WERI-Rb-1 (cell line): Measurements from ENCODE around the gene SLC26A8.

ENCODE experiments used
- DNase-seq: peaks from one replicate; pipeline ENCODE4 v3.0.0-alpha.2; 2020
- H3K27ac ChIP-seq: fragments of 250-450 bp; sonication (Bioruptor Pico); 2 replicates; pipeline ENCODE4 v1.5.1; 2020; ENCODE audit warnings: mild to moderate bottlenecking, moderate library complexity
- H3K27me3 ChIP-seq: fragments of 250-450 bp; sonication (Bioruptor Pico); 2 replicates; pipeline ENCODE4 v1.5.1; 2021; ENCODE audit warnings: mild to moderate bottlenecking, low read depth, moderate library complexity; ENCODE audit not compliant: insufficient read depth, severe bottlenecking
- H3K36me3 ChIP-seq: fragments of 250-450 bp; sonication (Bioruptor Pico); 2 replicates; pipeline ENCODE4 v1.5.1; 2020; ENCODE audit warnings: mild to moderate bottlenecking, moderate library complexity
- H3K4me3 ChIP-seq: 2 replicates; pipeline ENCODE4 v1.5.1; 2011; ENCODE audit warnings: low read depth, mild to moderate bottlenecking, control low read depth, low read length
- H3K9me3 ChIP-seq: fragments of 250-450 bp; sonication (Bioruptor Pico); 2 replicates; pipeline ENCODE4 v1.5.1; 2021; ENCODE audit warnings: mild to moderate bottlenecking, moderate library complexity; ENCODE audit not compliant: severe bottlenecking
- CTCF ChIP-seq: IDR thresholded peaks from 2 replicates; pipeline ENCODE4 v1.5.1; 2011; ENCODE audit warnings: low read depth, mild to moderate bottlenecking, control low read depth, inconsistent platforms, low read length

The SLC26A8 gene

GRCh38 chr6:35898003-35898402 is 126.4 kb downstream of the SLC26A8 start:
- Histone ChIP-seq H3K9me3 (no peaks in the 10 kb centered on the region), H3K27ac (no peak overlapping the region), H3K36me3 (peaks cover 56% of the 10 kb centered on the region), H3K4me3 (no peak overlapping the region), H3K27me3 (no peaks in the 10 kb centered on the region)
- no peak for TF ChIP-seq CTCF
- no peak for DNase-seq

- DNase-seq: no peak
- Histone ChIP-seq H3K36me3 (peaks cover 55% of the 10 kb centered on the region), H3K9me3 (no peaks in the 10 kb centered on the region), H3K4me3 (no peak overlapping the region), H3K27me3 (no peaks in the 10 kb centered on the region), H3K27ac (no peak overlapping the region)
- TF ChIP-seq CTCF: no peak
Observed at GRCh38 chr6:35897486-35897885, 127.0 kb downstream of the SLC26A8 start.

- peaks cover 57% of the 10 kb centered on the region for H3K36me3 ChIP-seq
- no peaks in the 10 kb centered on the region for H3K27me3 ChIP-seq
- TF ChIP-seq CTCF: no peak
- no peak for DNase-seq
- no peak overlapping the region for H3K4me3 ChIP-seq
- no peaks in the 10 kb centered on the region for H3K9me3 ChIP-seq
- H3K27ac ChIP-seq: no peak overlapping the region
Observed at GRCh38 chr6:35897036-35897435, 127.4 kb downstream of the SLC26A8 start.

GRCh38 chr6:35896228-35896627 is 128.2 kb downstream of the SLC26A8 start:
- Histone ChIP-seq H3K27ac (no peak overlapping the region), H3K27me3 (no peaks in the 10 kb centered on the region), H3K36me3 (peaks cover 55% of the 10 kb centered on the region), H3K4me3 (no peak overlapping the region), H3K9me3 (no peaks in the 10 kb centered on the region)
- TF ChIP-seq CTCF: no peak
- no peak for DNase-seq

- no peak for DNase-seq
- no peak for TF ChIP-seq CTCF
- no peak overlapping the region for H3K27ac ChIP-seq
Observed at GRCh38 chr6:35895560-35895959, 128.9 kb downstream of the SLC26A8 start.

GRCh38 chr6:35894776-35895175 is 129.7 kb downstream of the SLC26A8 start:
- Histone ChIP-seq H3K27me3 (no peaks in the 10 kb centered on the region), H3K4me3 (no peak overlapping the region), H3K36me3 (peaks cover 55% of the 10 kb centered on the region), H3K27ac (no peak overlapping the region), H3K9me3 (no peaks in the 10 kb centered on the region)
- DNase-seq: no peak
- no peak for TF ChIP-seq CTCF

More at GRCh38 chr6:35895560-35895959, 128.9 kb downstream of the SLC26A8 start:
- H3K9me3 ChIP-seq: no peaks in the 10 kb centered on the region
- H3K36me3 ChIP-seq: peaks cover 53% of the 10 kb centered on the region
- H3K27me3 ChIP-seq: no peaks in the 10 kb centered on the region
- H3K4me3 ChIP-seq: no peak overlapping the region
